ENCODE measurements around the gene NHS.

Gene NHS

GRCh38 chrX:17596546-17597205 lies 221.7 kb downstream of the NHS start:
- no peak for DNase-seq (ENCODE audit: low read depth in 1 of 2, low spot score in 1 of 2)
- H3K27me3 ChIP-seq (ENCODE audit: insufficient read depth, poor library complexity, severe bottlenecking), result no peaks in the 10 kb centered on the region
- TF ChIP-seq POLR2AphosphoS5 (IDR thresholded peaks at IDR 0.05; ENCODE audit: low read depth), result no peak
- TF ChIP-seq GABPA (IDR thresholded peaks at IDR 0.05; ENCODE audit: low read depth), result no peak
- no peak for TF ChIP-seq REST (IDR thresholded peaks at IDR 0.05; ENCODE audit: insufficient replicate concordance, low read depth)
- TF ChIP-seq SPI1 (IDR thresholded peaks at IDR 0.05; ENCODE audit: borderline replicate concordance, low read depth), result no peak
- TF ChIP-seq CTCF (IDR thresholded peaks at IDR 0.05; ENCODE audit: insufficient read depth, low read length), result no peak

GRCh38 chrX:17597327-17597726 lies 222.3 kb downstream of the NHS start:
- Histone ChIP-seq H3K27me3 (ENCODE audit: insufficient read depth, poor library complexity, severe bottlenecking) (no peaks in the 10 kb centered on the region), H3K4me3 (replicated peaks; ENCODE audit: insufficient read depth, low read length) (no peak overlapping the region), H3K27ac (replicated peaks) (no peak overlapping the region)
- TF ChIP-seq GABPA (IDR thresholded peaks at IDR 0.05; ENCODE audit: low read depth) (no peak), CTCF (IDR thresholded peaks at IDR 0.05; ENCODE audit: insufficient read depth, low read length) (no peak), POLR2AphosphoS5 (IDR thresholded peaks at IDR 0.05; ENCODE audit: low read depth) (no peak), REST (IDR thresholded peaks at IDR 0.05; ENCODE audit: insufficient replicate concordance, low read depth) (no peak), SPI1 (IDR thresholded peaks at IDR 0.05; ENCODE audit: borderline replicate concordance, low read depth) (no peak)
- DNase-seq (ENCODE audit: low read depth in 1 of 2, low spot score in 1 of 2), result no peak

More at GRCh38 chrX:17596546-17597205, 221.7 kb downstream of the NHS start:
- H3K4me3 ChIP-seq (replicated peaks; ENCODE audit: insufficient read depth, low read length), result no peak overlapping the region
- H3K27ac ChIP-seq (replicated peaks), result no peak overlapping the region

- Histone ChIP-seq H3K27ac (replicated peaks) (no peak overlapping the region), H3K4me3 (replicated peaks; ENCODE audit: insufficient read depth, low read length) (no peak overlapping the region), H3K27me3 (ENCODE audit: insufficient read depth, poor library complexity, severe bottlenecking) (no peaks in the 10 kb centered on the region)
- no peak for DNase-seq (ENCODE audit: low read depth in 1 of 2, low spot score in 1 of 2)
- TF ChIP-seq SPI1 (IDR thresholded peaks at IDR 0.05; ENCODE audit: borderline replicate concordance, low read depth) (no peak), CTCF (IDR thresholded peaks at IDR 0.05; ENCODE audit: insufficient read depth, low read length) (no peak), REST (IDR thresholded peaks at IDR 0.05; ENCODE audit: insufficient replicate concordance, low read depth) (no peak), POLR2AphosphoS5 (IDR thresholded peaks at IDR 0.05; ENCODE audit: low read depth) (no peak), GABPA (IDR thresholded peaks at IDR 0.05; ENCODE audit: low read depth) (no peak)
These were observed 222.9 kb downstream of the NHS start for GRCh38 chrX:17597836-17598439.
